Hypothalamus (tissue), 51 donors: ENCODE measurements around the gene SRMS.

Source experiments
- DNase-seq, 51 donors: peaks; one replicate each; lab custom pipeline; 2025; lab: John Stamatoyannopoulos, UW

SRMS gene

GRCh38 chr20:63494420-63495166 lies 53.0 kb downstream of the SRMS start:
- DNase-seq = no peak

GRCh38 chr20:63494084-63494419 lies 53.5 kb downstream of the SRMS start:
- no peak for DNase-seq

GRCh38 chr20:63493563-63494020 lies 54.0 kb downstream of the SRMS start:
- DNase-seq = no peak

- DNase-seq = no peak
Observed at GRCh38 chr20:63492982-63493381, 54.6 kb downstream of the SRMS start.

GRCh38 chr20:63492518-63492917 lies 55.0 kb downstream of the SRMS start:
- no peak for DNase-seq

GRCh38 chr20:63491635-63492230 lies 55.8 kb downstream of the SRMS start:
- no peak for DNase-seq

GRCh38 chr20:63491078-63491477 lies 56.5 kb downstream of the SRMS start:
- DNase-seq = no peak
